ENCODE data around the gene C8B.

The C8B gene

DNA sequence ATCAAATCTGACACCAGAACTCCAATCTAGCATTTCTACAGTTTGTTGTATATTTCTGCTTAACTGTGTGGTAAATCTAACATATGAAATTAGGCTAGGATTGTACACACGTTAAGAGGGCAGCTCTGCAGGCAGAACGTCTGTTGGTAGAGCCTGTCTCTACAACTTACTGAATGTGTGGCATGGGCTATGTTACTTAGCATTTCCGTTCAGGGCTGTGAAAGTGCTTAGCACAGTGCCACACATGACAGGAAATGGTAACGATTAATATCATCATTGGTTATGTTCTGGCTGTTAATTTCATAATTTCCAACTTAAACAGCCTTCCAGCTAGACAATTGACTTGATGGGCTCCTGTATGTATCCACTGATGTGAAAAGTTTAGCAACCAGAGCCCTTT, 9.6 kb upstream of the C8B start:
- TF ChIP-seq, protein P1, sequence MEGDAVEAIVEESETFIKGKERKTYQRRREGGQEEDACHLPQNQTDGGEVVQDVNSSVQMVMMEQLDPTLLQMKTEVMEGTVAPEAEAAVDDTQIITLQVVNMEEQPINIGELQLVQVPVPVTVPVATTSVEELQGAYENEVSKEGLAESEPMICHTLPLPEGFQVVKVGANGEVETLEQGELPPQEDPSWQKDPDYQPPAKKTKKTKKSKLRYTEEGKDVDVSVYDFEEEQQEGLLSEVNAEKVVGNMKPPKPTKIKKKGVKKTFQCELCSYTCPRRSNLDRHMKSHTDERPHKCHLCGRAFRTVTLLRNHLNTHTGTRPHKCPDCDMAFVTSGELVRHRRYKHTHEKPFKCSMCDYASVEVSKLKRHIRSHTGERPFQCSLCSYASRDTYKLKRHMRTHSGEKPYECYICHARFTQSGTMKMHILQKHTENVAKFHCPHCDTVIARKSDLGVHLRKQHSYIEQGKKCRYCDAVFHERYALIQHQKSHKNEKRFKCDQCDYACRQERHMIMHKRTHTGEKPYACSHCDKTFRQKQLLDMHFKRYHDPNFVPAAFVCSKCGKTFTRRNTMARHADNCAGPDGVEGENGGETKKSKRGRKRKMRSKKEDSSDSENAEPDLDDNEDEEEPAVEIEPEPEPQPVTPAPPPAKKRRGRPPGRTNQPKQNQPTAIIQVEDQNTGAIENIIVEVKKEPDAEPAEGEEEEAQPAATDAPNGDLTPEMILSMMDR (conservative IDR thresholded peaks at IDR 0.05; ENCODE audit: control insufficient read depth, insufficient read depth, low read depth, low read length): no peak
- no peak for DNase-seq (ENCODE audit: low read depth)
- no peak overlapping the region for H3K4me3 ChIP-seq (ENCODE audit: control insufficient read depth, low read depth, low read length)

DNA sequence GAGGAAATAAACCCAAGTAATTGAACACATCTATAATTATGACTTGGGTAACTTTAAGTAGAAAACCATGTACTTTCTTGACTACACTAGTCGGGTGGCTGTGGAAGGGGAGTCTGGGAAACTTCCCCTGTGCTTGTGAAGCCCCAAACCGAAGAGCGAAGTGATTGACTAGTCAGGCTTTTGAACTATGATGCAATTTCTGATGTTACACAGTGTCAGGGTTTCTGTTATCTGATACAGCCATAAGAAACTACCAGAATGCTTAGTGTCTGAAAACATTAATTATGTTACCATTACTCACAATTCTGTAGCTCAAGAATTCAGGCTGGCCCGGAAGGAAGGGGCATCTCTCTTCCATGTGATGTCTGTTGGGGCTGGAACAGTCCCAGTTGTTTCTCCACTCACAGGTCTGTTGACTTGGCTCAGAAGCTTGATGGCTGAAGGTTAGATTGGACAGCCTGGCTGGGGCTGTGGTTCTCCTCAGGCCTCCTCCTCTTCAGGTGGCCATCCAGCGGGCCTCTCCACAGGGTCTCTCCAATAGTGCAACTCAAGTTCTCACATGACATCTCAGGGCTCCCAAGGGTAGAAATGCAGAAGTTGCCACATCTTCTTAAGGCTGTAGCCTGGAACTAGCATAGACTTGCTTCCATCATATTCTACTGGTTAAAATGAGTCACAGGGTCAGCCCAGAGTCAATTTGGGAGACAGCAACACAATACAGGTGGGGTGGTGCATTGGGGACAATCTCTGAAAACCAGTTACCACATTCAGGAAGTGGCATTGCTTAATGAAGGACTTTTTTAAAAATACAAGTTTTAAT, 8.3 kb upstream of the C8B start:
- no peak for DNase-seq (ENCODE audit: low read depth)
- no peak overlapping the region for H3K4me3 ChIP-seq (ENCODE audit: control insufficient read depth, low read depth, low read length)
- TF ChIP-seq, protein P1 (conservative IDR thresholded peaks at IDR 0.05; ENCODE audit: control insufficient read depth, insufficient read depth, low read depth, low read length): no peak

DNA sequence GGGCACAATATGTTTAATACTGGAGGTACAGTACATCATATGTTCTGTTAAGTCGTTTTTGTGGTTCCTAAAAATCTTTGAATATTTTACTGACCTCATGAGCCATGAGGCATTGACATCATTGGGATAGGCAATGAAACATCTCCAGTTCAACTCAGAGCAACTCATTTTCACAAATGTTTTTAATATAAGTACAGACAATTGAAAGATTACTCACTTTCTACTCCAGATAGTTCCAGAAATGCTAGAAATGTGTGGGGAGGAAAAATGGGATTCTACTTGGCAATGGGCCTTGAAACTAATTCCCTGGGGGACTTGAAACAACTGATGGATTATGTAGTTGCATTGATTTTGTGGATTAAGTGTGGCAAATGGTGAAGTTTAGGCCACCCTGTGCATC, 7.2 kb upstream of the C8B start:
- peak; percentile 76 for DNase-seq (ENCODE audit: low read depth)
- no peak overlapping the region for H3K4me3 ChIP-seq (ENCODE audit: control insufficient read depth, low read depth, low read length)
- TF ChIP-seq, protein P1 (conservative IDR thresholded peaks at IDR 0.05; ENCODE audit: control insufficient read depth, insufficient read depth, low read depth, low read length): no peak

DNA sequence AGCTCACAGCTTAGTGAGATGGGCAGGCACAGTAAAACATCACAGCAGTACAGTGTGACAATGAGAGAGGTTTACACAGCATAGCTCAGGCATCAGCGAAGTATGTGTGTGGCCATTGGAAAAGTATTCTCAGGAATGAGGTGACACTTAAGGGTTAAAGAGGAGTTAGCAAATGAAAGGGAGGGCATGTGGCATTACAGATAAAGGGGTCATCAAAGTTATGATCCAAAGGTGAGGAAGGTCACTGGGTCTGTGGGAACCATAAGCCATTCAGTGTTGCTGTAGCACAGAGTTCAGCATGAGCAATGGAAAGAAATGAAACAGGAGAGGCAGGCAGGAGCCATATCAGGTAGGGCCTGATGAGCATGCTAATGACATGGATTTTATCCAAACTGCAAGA, 4.5 kb upstream of the C8B start:
- DNase-seq (ENCODE audit: low read depth): no peak
- H3K4me3 ChIP-seq (ENCODE audit: control insufficient read depth, low read depth, low read length): no peak overlapping the region
- TF ChIP-seq, protein P1 (conservative IDR thresholded peaks at IDR 0.05; ENCODE audit: control insufficient read depth, insufficient read depth, low read depth, low read length): no peak

DNA sequence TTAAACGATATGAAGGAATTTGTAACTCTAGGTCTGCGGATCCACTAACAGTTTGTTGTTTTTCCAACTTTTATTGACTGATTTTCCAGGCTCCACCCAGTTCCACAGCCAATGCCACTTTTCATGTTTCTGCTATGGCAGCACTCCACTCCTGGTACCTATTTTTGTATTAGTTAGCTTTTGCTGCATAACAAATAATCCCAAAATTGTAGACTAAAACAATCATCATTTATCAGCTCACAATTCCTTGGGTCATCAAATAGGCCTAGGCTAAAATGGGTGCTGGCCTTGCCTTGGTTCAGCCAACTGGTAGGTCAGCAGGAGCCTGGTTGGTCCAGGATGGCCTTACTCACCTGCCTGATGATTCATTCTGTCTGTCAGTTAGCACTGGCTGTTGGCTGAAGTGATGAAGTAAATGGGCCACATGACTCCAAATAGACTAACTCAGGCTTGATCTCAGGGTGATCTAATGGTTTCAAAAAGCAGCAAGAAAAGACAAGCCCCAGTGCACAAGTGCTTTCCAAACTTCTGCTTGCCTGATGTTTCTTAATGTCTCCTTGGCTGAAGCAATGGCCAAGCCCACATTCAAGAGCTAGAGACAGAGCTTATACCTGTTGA, 3.2 kb upstream of the C8B start:
- H3K4me3 ChIP-seq (ENCODE audit: control insufficient read depth, low read depth, low read length): no peak overlapping the region
- TF ChIP-seq, protein P1 (conservative IDR thresholded peaks at IDR 0.05; ENCODE audit: control insufficient read depth, insufficient read depth, low read depth, low read length): no peak
- peak; percentile 38 for DNase-seq (ENCODE audit: low read depth)

DNA sequence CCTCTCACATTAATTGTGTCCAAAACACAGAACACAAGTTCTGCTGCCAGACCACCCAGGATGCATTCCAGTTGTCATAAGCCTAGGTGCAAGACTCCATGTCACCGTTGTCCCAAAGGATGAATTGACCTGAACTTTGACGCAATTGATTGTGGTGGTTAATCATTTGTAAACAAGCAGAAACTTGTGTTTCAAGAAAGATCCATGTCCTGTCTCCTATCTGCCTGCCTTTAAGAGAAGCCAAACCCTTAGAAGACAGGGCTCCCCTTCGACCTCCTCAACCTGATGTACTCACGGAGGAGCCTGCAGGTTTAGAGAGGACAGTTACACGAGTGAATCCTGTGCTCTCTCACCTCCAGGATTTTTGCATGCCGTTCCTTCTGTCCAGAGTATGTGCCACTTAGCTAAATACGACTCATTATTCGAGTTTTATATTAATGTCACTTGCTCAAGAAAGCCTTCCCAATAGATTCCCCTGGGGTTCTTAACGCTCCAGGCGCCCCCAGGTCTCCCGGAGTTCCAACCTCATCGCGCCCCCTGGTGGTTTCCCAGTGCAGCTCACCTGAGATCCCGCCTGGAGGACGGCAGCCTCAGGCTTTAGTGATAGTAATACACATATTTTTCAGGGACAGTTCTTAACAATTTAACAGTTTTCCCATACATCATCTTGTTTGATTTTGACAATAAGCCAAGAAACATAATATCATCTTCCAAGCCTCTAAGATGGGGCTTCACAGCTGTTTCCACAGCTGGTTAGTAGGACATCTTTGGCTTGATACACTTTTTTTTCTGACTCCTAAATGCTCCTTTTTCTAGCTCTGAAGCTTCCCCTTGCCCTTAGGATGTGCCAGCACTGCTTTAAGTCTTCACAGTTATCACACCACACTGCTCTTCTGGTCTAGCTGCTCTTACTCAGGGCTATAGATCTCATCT, 2.4 kb upstream of the C8B start:
- H3K4me3 ChIP-seq (ENCODE audit: control insufficient read depth, low read depth, low read length): no peak overlapping the region
- DNase-seq (ENCODE audit: low read depth): peak; percentile 43
- TF ChIP-seq, protein P1 (conservative IDR thresholded peaks at IDR 0.05; ENCODE audit: control insufficient read depth, insufficient read depth, low read depth, low read length): peak; percentile 70
